SK-N-SH (cell line): Measurements from ENCODE around the gene ZXDC.

Experiments
- CTCF ChIP-seq: fragments of 200-600 bp; sonication (generic); IDR thresholded peaks from 2 replicates; pipeline ENCODE4 v1.6.1; 2017; ENCODE audit warnings: antibody characterized with exemption, mild to moderate bottlenecking, moderate library complexity
- EZH2phosphoT487 ChIP-seq: fragments of 200-600 bp; sonication (generic); IDR thresholded peaks from 2 replicates; pipeline ENCODE4 v1.6.1; 2017; ENCODE audit warnings: low read depth, mixed run types, mild to moderate bottlenecking, antibody characterized with exemption, moderate library complexity, borderline replicate concordance
- JUND ChIP-seq: IDR thresholded peaks from 2 replicates; pipeline ENCODE4 v1.4.0; 2012
- RAD21 ChIP-seq: IDR thresholded peaks from 2 replicates; pipeline ENCODE4 v1.6.1; 2012; ENCODE audit warnings: mild to moderate bottlenecking, low read length
- TAF1 ChIP-seq: IDR thresholded peaks from 2 replicates; pipeline ENCODE4 v1.6.1; 2012; ENCODE audit warnings: low read depth, mild to moderate bottlenecking, low read length, moderate library complexity, borderline replicate concordance

- no peak for TF ChIP-seq RAD21
- no peak for TF ChIP-seq EZH2phosphoT487
- no peak for TF ChIP-seq CTCF
- no peak for TF ChIP-seq TAF1
- TF ChIP-seq JUND = no peak
Measured at GRCh38 chr3:126392246-126392645, 83.4 kb downstream of the ZXDC start.
